HEK293 (cell line): ENCODE results near the gene KRT17.

Experiments used
- CTCF ChIA-PET: fragments of 350-600 bp; formaldehyde crosslinking; extraction: SDS; loops from one replicate; lab custom pipeline; 2021; ENCODE audit warnings: antibody characterized with exemption; lab: Yijun Ruan, JAX
- POLR2A ChIA-PET: fragments of 300-600 bp; formaldehyde crosslinking; extraction: SDS; loops from one replicate; lab custom pipeline; 2020; ENCODE audit warnings: antibody characterized with exemption, inconsistent platforms; lab: Yijun Ruan, JAX
- H3K27ac ChIP-seq: fragments of 200-500 bp; sonication (Bioruptor generic); 2 replicates; pipeline ENCODE4 v1.5.1; 2014; ENCODE audit warnings: low read depth, low read length, control low read depth, inconsistent platforms; ENCODE audit errors: extremely low read depth
- H3K36me3 ChIP-seq, 2 experiments: fragments of 200-500 bp in 1 of 2; sonication (Bioruptor generic) in 1 of 2; 1 replicate in 1 of 2; 2 replicates in 1 of 2; pipeline ENCODE4 v1.5.1; 2014 to 2017; ENCODE audit warnings: inconsistent platforms in 2 of 2, low read length in 2 of 2; ENCODE audit not compliant: control insufficient read depth in 2 of 2, insufficient read depth in 1 of 2
- H3K4me1 ChIP-seq: fragments of 200-500 bp; sonication (Bioruptor generic); 2 replicates; pipeline ENCODE4 v1.5.1; 2014; ENCODE audit warnings: mild to moderate bottlenecking, low read length, inconsistent platforms; ENCODE audit not compliant: control insufficient read depth, insufficient read depth
- H3K4me3 ChIP-seq: 2 replicates; pipeline ENCODE4 v1.5.1; 2011; ENCODE audit warnings: low read depth, mild to moderate bottlenecking, control low read depth, low read length, moderate library complexity
- H3K9me3 ChIP-seq: fragments of 200-500 bp; sonication (Bioruptor generic); 2 replicates; pipeline ENCODE4 v1.5.1; 2014; ENCODE audit warnings: low read depth, low read length, inconsistent platforms; ENCODE audit not compliant: control insufficient read depth, insufficient read depth
- GLIS1 ChIP-seq: fragments of 450-650 bp; formaldehyde crosslinking; IDR thresholded peaks from 2 replicates; pipeline ENCODE4 v1.5.1; 2016; ENCODE audit warnings: missing biosample characterization, missing genetic modification characterization
- GLIS2 ChIP-seq: fragments of 450-650 bp; formaldehyde crosslinking; IDR thresholded peaks from 2 replicates; pipeline ENCODE4 v1.5.1; 2016; ENCODE audit warnings: missing biosample characterization, missing genetic modification characterization
- PRDM1 ChIP-seq: fragments of 450-650 bp; formaldehyde crosslinking; IDR thresholded peaks from 2 replicates; pipeline ENCODE4; 2016; ENCODE audit warnings: missing biosample characterization, missing genetic modification characterization
- PRDM4 ChIP-seq: fragments of 450-650 bp; formaldehyde crosslinking; IDR thresholded peaks from 2 replicates; pipeline ENCODE4 v1.5.1; 2017; ENCODE audit warnings: missing biosample characterization, missing genetic modification characterization
- REPIN1 ChIP-seq: fragments of 450-650 bp; formaldehyde crosslinking; IDR thresholded peaks from 2 replicates; pipeline ENCODE4 v1.5.1; 2017; ENCODE audit warnings: missing biosample characterization, missing genetic modification characterization, low read depth
- SCRT1 ChIP-seq: fragments of 450-650 bp; formaldehyde crosslinking; IDR thresholded peaks from 2 replicates; pipeline ENCODE4 v1.5.1; 2016; ENCODE audit warnings: missing biosample characterization, missing genetic modification characterization, borderline replicate concordance
- ZBTB48 ChIP-seq: fragments of 450-650 bp; formaldehyde crosslinking; IDR thresholded peaks from 2 replicates; pipeline ENCODE4 v1.5.1; 2016; ENCODE audit warnings: missing biosample characterization, missing genetic modification characterization
- ZEB2 ChIP-seq: fragments of 450-650 bp; formaldehyde crosslinking; IDR thresholded peaks from 2 replicates; pipeline ENCODE4 v1.5.1; 2016; ENCODE audit warnings: missing biosample characterization, missing genetic modification characterization
- ZNF2 ChIP-seq: fragments of 450-650 bp; formaldehyde crosslinking; IDR thresholded peaks from 2 replicates; pipeline ENCODE4 v1.5.1; 2016; ENCODE audit warnings: missing biosample characterization, missing genetic modification characterization
- ZNF248 ChIP-seq: fragments of 450-650 bp; formaldehyde crosslinking; IDR thresholded peaks from 2 replicates; pipeline ENCODE4 v1.5.1; 2017; ENCODE audit warnings: missing biosample characterization, missing genetic modification characterization
- ZNF26 ChIP-seq: fragments of 450-650 bp; formaldehyde crosslinking; IDR thresholded peaks from 2 replicates; pipeline ENCODE4 v1.5.1; 2016; ENCODE audit warnings: missing biosample characterization, missing genetic modification characterization
- ZNF302 ChIP-seq: fragments of 450-650 bp; formaldehyde crosslinking; IDR thresholded peaks from 2 replicates; pipeline ENCODE4 v1.5.1; 2016; ENCODE audit warnings: missing biosample characterization, missing genetic modification characterization, low read depth
- ZNF324 ChIP-seq: fragments of 450-650 bp; formaldehyde crosslinking; IDR thresholded peaks from 2 replicates; pipeline ENCODE4 v1.5.1; 2016; ENCODE audit warnings: missing biosample characterization, missing genetic modification characterization
- ZNF513 ChIP-seq: fragments of 450-650 bp; IDR thresholded peaks from 2 replicates; pipeline ENCODE4 v1.5.1; 2018; ENCODE audit warnings: missing biosample characterization, missing genetic modification characterization
- ZNF560 ChIP-seq: fragments of 450-650 bp; formaldehyde crosslinking; IDR thresholded peaks from 2 replicates; pipeline ENCODE4 v1.5.1; 2017; ENCODE audit warnings: missing biosample characterization, missing genetic modification characterization, borderline replicate concordance
- ZNF654 ChIP-seq: fragments of 450-650 bp; formaldehyde crosslinking; IDR thresholded peaks from 2 replicates; pipeline ENCODE4 v1.5.1; 2016; ENCODE audit warnings: low read depth, missing biosample characterization, missing genetic modification characterization
- ZNF692 ChIP-seq: fragments of 450-650 bp; formaldehyde crosslinking; IDR thresholded peaks from 2 replicates; pipeline ENCODE4 v1.5.1; 2016; ENCODE audit warnings: missing biosample characterization, missing genetic modification characterization
- ZNF768 ChIP-seq: fragments of 450-650 bp; formaldehyde crosslinking; IDR thresholded peaks from 2 replicates; pipeline ENCODE4 v1.5.1; 2018; ENCODE audit warnings: missing biosample characterization, mild to moderate bottlenecking, missing genetic modification characterization
- ZNF777 ChIP-seq: fragments of 450-650 bp; formaldehyde crosslinking; IDR thresholded peaks from 2 replicates; pipeline ENCODE4 v1.5.1; 2017; ENCODE audit warnings: missing biosample characterization, missing genetic modification characterization, borderline replicate concordance
- TF ChIP-seq, protein P1 (sequence below): fragments of 450-650 bp; formaldehyde crosslinking; IDR thresholded peaks from 2 replicates; pipeline ENCODE4 v1.5.1; 2016; ENCODE audit warnings: missing biosample characterization, missing genetic modification characterization
- TF ChIP-seq, protein P2 (sequence below): fragments of 450-650 bp; formaldehyde crosslinking; IDR thresholded peaks from 2 replicates; pipeline ENCODE4 v1.5.1; 2016; ENCODE audit warnings: missing biosample characterization, missing genetic modification characterization
- TF ChIP-seq, protein P3 (sequence below): fragments of 450-650 bp; formaldehyde crosslinking; IDR thresholded peaks from 2 replicates; pipeline ENCODE4 v1.5.1; 2016; ENCODE audit warnings: missing biosample characterization, missing genetic modification characterization

KRT17 gene

DNA sequence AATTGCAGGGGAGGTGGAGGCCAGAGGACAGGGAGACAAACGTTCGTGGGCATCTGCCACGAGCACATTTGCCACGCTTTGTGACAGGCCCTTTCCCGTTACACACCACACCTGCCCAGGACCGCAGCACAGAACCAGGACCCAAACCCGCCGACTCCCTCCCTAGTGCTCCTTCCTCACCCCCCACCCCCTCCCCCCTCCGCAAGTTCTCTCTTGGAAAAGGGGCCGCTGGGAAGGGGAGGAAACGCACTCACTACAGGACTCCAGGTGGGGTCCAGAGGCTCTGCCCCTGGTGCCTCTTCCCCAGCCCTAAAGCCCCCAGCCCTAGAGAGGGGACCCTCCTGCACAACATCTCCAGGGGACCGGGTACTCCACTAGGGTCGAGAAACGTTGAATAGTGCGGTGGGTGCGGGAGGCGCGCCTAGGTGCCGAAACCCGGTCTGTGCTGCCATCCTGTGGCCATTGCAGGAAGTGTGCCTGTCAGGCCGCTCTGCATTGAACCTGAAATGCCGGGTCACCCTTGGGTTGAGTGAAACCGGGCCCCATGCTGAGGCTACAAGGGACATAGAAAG, 42.4 kb upstream of the KRT17 start (continued):
- TF ChIP-seq GLIS2 (tag by site-specific recombination): peak; percentile 80
- peak; percentile 94 for TF ChIP-seq ZNF654 (tag by site-specific recombination)
- 0 out of 2 replicates have a peak, but pooled peaks have one; percentile 65 for TF ChIP-seq PRDM1 (tag by site-specific recombination)
- TF ChIP-seq ZBTB48 (tag by site-specific recombination): peak; percentile 90
- no peak for TF ChIP-seq PRDM4 (tag by site-specific recombination)
- TF ChIP-seq REPIN1 (tag by site-specific recombination): no peak
- no peak for TF ChIP-seq ZNF513 (tag by site-specific recombination)
- peak; percentile 66; the same call in 1 of the 2 replicates for TF ChIP-seq ZNF2 (tag by site-specific recombination)
- TF ChIP-seq ZNF692: peak; percentile 69
- TF ChIP-seq SCRT1 (tag by site-specific recombination): no peak
- TF ChIP-seq, protein P1, sequence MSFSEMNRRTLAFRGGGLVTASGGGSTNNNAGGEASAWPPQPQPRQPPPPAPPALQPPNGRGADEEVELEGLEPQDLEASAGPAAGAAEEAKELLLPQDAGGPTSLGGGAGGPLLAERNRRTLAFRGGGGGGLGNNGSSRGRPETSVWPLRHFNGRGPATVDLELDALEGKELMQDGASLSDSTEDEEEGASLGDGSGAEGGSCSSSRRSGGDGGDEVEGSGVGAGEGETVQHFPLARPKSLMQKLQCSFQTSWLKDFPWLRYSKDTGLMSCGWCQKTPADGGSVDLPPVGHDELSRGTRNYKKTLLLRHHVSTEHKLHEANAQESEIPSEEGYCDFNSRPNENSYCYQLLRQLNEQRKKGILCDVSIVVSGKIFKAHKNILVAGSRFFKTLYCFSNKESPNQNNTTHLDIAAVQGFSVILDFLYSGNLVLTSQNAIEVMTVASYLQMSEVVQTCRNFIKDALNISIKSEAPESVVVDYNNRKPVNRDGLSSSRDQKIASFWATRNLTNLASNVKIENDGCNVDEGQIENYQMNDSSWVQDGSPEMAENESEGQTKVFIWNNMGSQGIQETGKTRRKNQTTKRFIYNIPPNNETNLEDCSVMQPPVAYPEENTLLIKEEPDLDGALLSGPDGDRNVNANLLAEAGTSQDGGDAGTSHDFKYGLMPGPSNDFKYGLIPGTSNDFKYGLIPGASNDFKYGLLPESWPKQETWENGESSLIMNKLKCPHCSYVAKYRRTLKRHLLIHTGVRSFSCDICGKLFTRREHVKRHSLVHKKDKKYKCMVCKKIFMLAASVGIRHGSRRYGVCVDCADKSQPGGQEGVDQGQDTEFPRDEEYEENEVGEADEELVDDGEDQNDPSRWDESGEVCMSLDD (tag by site-specific recombination): peak; percentile 88
- TF ChIP-seq, protein P2, sequence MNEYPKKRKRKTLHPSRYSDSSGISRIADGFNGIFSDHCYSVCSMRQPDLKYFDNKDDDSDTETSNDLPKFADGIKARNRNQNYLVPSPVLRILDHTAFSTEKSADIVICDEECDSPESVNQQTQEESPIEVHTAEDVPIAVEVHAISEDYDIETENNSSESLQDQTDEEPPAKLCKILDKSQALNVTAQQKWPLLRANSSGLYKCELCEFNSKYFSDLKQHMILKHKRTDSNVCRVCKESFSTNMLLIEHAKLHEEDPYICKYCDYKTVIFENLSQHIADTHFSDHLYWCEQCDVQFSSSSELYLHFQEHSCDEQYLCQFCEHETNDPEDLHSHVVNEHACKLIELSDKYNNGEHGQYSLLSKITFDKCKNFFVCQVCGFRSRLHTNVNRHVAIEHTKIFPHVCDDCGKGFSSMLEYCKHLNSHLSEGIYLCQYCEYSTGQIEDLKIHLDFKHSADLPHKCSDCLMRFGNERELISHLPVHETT (tag by site-specific recombination): no peak; the same call in 1 of the 2 replicates

DNA sequence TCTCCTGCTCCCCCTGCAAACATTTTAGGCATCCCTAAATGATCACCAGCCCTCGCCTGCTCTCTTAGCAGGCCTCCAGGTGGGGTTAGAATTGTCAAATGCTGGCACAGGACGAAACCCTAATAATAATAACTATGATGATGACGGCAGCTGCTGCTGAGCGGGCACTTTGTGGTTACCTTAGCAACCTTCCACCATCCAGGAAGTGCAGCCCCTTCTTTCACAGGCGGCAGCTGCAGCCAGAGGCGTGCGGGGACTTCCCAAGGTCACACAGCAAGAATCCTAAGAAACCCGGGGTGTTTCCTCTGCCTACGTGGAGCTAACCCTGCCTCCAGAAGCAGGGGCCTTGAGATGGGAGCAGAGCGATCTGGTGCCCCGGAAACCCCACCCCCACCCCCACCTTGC, 41.9 kb upstream of the KRT17 start:
- Histone ChIP-seq H3K9me3 (no peaks in the 10 kb centered on the region), H3K36me3 (no peaks in the 10 kb centered on the region), H3K4me3 (peak overlapping the region; percentile 25), H3K4me1 (peaks cover 3% of the 10 kb centered on the region), H3K27ac (peak overlapping the region; percentile 45; the same call in 1 of the 2 replicates)
- ChIA-PET POLR2A (interaction anchor here (1.1 to 1.6 kb wide), 3 partner anchors 22 to 137 kb away, joined by 5 to 18 read pairs (median 5); partner anchors contain the start of gene EIF1), CTCF (interaction anchor here (0.6 to 12.6 kb wide), 64 partner anchors 9 to 1300 kb away, joined by 3 to 567 read pairs (median 4); partner anchors contain the start of genes HAP1, KRT222 and KRT9)
- TF ChIP-seq ZNF248 (tag by site-specific recombination) (no peak), ZNF324 (tag by site-specific recombination) (no peak), GLIS1 (tag by site-specific recombination) (no peak), ZNF777 (no peak), ZNF26 (tag by site-specific recombination) (no peak), ZNF560 (tag by site-specific recombination) (no peak), ZNF768 (peak; percentile 70; the same call in 1 of the 2 replicates), ZNF302 (tag by site-specific recombination) (no peak), ZEB2 (tag by site-specific recombination) (peak; percentile 47)
- TF ChIP-seq, protein P3, sequence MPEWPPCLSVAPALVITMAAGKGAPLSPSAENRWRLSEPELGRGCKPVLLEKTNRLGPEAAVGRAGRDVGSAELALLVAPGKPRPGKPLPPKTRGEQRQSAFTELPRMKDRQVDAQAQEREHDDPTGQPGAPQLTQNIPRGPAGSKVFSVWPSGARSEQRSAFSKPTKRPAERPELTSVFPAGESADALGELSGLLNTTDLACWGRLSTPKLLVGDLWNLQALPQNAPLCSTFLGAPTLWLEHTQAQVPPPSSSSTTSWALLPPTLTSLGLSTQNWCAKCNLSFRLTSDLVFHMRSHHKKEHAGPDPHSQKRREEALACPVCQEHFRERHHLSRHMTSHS (tag by site-specific recombination): no peak
